ENCODE data around the gene METRN.

Gene METRN

GRCh38 chr16:722835-723633, 8.1 kb downstream of the METRN start:
- TF ChIP-seq HIC1 (tag by site-specific recombination; IDR thresholded peaks at IDR 0.05) (peak; percentile 4; the same call in 1 of the 2 replicates), ZNF629 (tag by site-specific recombination; IDR thresholded peaks at IDR 0.05) (no peak), PATZ1 (tag by site-specific recombination; IDR thresholded peaks at IDR 0.05) (peak; percentile 52; the same call in 1 of the 2 replicates), GLIS1 (tag by site-specific recombination; IDR thresholded peaks at IDR 0.05) (peak; percentile 22; the same call in 1 of the 2 replicates)
- Histone ChIP-seq H3K36me3 (ENCODE audit: control insufficient read depth in 2 of 2, insufficient read depth in 1 of 2, low read length in 2 of 2) (peaks cover 0 to 5% of the 10 kb centered on the region in 2 experiments; a peak in 1 of 3 replicates), H3K27ac (ENCODE audit: extremely low read depth, low read depth, low read length) (no peak overlapping the region), H3K9me3 (ENCODE audit: control insufficient read depth, insufficient read depth, low read depth, low read length) (no peaks in the 10 kb centered on the region), H3K4me1 (ENCODE audit: control insufficient read depth, insufficient read depth, low read length) (peaks cover 11% of the 10 kb centered on the region), H3K4me3 (ENCODE audit: low read depth, low read length) (no peak overlapping the region)
- CTCF ChIA-PET = interaction anchor here (1.1 to 4.8 kb wide), 2 partner anchors 10 to 18 kb away, joined by 4 to 38 read pairs; partner anchors contain the start of genes CIAO3 and METRN
- POLR2A ChIA-PET = interaction anchor here (0.6 to 2.5 kb wide), 4 partner anchors 17 to 78 kb away, joined by 3 to 13 read pairs (median 5); partner anchors contain the start of genes CIAO3 and GNG13

- Histone ChIP-seq H3K27ac (ENCODE audit: extremely low read depth, low read depth, low read length) (no peak overlapping the region), H3K4me3 (ENCODE audit: low read depth, low read length) (no peak overlapping the region), H3K4me1 (ENCODE audit: control insufficient read depth, insufficient read depth, low read length) (peaks cover 11% of the 10 kb centered on the region), H3K36me3 (ENCODE audit: control insufficient read depth in 2 of 2, insufficient read depth in 1 of 2, low read length in 2 of 2) (peaks cover 0 to 5% of the 10 kb centered on the region in 2 experiments; a peak in 1 of 3 replicates), H3K9me3 (ENCODE audit: control insufficient read depth, insufficient read depth, low read depth, low read length) (no peaks in the 10 kb centered on the region)
- CTCF ChIA-PET = interaction anchor here (0.6 to 4.8 kb wide), 2 partner anchors 10 to 19 kb away, joined by 3 to 38 read pairs; partner anchors contain the start of gene METRN
- TF ChIP-seq ZNF146 (tag by site-specific recombination; IDR thresholded peaks at IDR 0.05) = no peak
- no peak for TF ChIP-seq KLF7 (tag by site-specific recombination; IDR thresholded peaks at IDR 0.05; ENCODE audit: borderline replicate concordance)
- no peak for TF ChIP-seq ZNF707 (tag by site-specific recombination; IDR thresholded peaks at IDR 0.05)
- TF ChIP-seq ZNF549 (tag by site-specific recombination; IDR thresholded peaks at IDR 0.05) = no peak
- no peak for TF ChIP-seq ZNF777 (tag by site-specific recombination; IDR thresholded peaks at IDR 0.05; ENCODE audit: borderline replicate concordance)
- no peak for TF ChIP-seq ZNF530 (tag by site-specific recombination; IDR thresholded peaks at IDR 0.05; ENCODE audit: low read depth)
- no peak for TF ChIP-seq ZNF175 (tag by site-specific recombination; IDR thresholded peaks at IDR 0.05)
- no peak for TF ChIP-seq ZNF837 (tag by site-specific recombination; IDR thresholded peaks at IDR 0.05)
- no peak for TF ChIP-seq ZNF112 (tag by site-specific recombination; IDR thresholded peaks at IDR 0.05)
- no peak for TF ChIP-seq ZNF544 (tag by site-specific recombination; IDR thresholded peaks at IDR 0.05)
- no peak for TF ChIP-seq INSM2 (tag by site-specific recombination; IDR thresholded peaks at IDR 0.05)
- no peak for TF ChIP-seq ZNF791 (tag by site-specific recombination; IDR thresholded peaks at IDR 0.05)
- POLR2A ChIA-PET = interaction anchor here (1.0 to 2.1 kb wide), 4 partner anchors 7 to 77 kb away, joined by 3 to 8 read pairs (median 4); partner anchors contain the start of gene GNG13
These were observed 8.8 kb downstream of the METRN start for GRCh38 chr16:723695-724094.

Data from HEK293 (cell line).